UCSD-AML1 (cell line): ENCODE measurements around the gene MEGF11.

ENCODE experiments used
- DNase-seq: peaks from one replicate; lab custom pipeline; 2025; ENCODE audit not compliant: unreplicated experiment; lab: John Stamatoyannopoulos, UW

The MEGF11 gene

DNA sequence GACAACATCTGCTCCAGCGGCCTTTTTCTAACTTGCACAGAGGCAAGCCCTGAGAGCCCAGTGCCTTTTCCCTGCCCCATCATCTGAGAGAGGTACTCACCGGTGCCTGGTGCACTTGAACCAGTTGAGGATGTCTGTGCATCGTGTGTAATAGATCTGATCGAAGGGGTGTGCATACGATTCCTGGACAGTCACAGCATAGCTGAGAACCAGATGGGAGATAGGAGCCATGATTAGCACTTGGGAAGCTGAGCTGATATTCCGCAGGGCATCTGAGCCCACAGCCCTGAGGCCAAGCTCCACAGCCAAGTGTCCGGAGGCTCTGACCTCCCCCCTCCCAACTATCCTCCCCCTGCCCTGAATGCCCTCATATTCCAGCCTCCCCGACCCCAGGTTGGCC, 129.8 kb downstream of the MEGF11 start:
- no peak for DNase-seq

DNA sequence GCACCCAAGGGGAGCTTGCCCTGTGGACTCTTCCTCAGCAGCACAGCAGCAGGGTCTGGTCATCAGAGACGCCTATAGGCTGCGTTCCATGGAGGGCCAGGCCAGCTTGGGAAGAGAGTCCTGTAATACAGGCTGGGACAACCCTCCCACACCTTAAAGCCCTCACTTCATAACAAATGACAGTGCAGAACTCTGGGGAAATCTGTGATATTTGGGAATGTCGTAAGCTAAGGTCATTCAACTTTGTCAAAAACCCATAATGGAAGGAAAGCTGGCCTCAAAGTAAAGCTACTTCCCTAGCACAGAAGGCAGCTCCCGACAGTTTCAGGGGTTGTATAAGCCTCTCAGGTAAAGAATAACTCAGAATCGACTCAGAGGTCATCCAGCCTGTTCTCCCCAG, 133.1 kb downstream of the MEGF11 start:
- DNase-seq: no peak

DNA sequence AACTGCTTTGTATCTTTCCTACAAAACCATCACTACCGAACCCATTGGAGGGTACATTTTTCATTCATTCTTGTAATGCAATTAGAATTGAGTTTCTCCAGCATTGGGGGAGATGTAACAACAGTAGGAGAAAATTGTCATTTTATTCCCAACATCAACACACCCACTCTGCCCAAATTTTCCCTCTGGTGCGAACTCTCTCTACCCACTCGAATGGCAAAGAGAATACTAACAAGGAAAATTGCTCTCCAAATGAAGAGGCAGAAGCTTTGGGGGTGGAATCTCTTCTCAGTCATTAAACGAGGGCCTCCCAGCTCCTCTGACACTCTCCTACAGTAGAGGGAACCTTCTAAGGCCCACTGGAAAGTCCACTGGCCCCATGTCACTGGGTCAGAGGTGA, 135.7 kb downstream of the MEGF11 start:
- DNase-seq: no peak

DNA sequence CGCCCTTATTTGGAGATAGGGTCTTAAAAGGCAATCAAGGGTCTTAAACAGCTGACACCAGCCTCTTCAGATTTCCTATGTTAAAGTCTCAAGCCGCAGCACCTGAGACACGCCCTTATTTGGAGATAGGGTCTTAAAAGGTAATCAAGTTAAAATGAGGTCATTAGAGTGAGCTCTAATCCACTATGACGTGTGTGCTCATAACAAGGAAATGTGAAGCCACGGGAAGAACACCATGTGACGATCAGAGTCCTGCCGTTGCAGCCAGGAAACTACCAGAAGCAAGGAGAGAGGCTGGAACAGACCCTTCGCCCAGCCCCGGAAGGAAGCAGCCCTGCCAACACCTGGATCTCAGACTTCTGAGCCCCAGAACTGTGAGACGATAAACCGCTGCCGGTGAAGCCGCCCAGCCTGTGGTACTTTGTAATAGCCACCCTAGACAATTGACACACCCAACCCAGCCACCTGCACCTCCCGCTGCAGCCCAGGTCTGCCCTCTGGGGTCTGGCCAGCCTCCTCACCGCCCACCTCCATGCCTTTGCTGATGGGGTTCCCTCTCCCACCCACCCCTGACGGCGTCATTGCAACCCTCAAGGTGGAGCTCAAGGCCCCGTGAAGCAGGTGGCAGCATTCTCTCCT, 137.9 kb downstream of the MEGF11 start:
- peak; percentile 19 for DNase-seq

DNA sequence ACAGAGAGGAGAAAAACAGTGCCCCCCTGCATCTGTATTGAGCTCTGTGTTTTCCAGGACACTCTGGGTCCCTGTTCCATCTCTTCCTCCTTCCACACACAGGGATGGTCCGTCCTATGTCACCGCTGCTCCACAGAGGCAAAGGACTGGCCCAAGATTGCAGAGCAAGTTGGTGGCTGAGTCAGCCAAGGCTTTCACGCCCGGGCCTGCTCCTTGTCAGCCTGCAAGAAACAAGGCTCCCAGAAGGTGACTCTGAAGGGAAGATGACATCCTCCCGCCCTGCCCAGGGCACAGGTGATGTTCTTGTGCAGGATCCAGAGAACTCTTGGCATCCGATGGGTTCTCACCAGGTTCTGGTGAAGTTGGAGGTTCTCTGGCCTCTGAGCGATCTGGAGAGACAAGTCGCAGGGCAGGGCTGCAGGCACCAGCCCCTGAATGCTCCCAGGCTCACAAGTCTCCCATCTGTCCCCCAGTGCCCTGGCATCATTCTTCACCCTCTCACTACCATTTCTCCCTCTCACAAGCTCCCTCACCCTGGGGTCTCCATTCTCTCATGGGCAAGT, 138.6 kb downstream of the MEGF11 start:
- no peak for DNase-seq

DNA sequence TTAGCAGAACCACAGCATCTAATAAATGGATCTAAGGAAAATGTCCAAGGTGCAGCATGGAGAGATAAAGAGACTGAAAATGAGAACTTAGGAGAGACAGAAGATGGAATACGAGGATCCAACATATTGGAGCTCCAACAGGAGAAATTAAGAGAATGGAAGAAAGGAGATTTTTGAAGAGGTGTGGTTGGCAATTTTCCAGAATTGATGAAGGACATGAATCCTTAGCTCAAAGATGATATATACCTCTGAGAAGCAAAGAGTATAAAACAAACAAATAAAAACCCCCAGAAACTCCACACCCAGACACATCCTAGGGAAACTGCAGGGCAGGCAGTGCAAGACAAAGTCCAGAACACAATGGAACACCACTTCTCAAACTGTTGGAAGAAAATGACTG, 141.2 kb downstream of the MEGF11 start:
- DNase-seq: no peak

DNA sequence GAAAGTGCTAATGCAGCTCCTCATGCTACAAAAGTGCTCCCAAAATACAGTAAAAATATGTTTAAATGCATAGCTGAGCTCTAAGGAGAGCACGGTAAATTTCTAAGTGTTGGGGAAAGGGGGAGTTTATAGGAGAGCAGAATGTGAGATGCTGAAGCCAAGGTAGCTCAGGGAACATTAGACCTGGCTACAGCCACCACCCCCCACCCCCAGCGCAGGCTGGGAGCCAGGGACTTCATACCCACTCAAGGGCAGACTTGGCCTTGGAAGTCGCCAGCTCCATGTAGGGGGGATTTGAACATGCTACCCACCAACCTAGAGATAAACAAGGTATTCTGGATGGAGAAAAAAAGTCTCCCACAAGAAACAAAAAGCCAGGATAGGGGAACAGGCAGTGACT, 142.2 kb downstream of the MEGF11 start:
- DNase-seq: no peak

DNA sequence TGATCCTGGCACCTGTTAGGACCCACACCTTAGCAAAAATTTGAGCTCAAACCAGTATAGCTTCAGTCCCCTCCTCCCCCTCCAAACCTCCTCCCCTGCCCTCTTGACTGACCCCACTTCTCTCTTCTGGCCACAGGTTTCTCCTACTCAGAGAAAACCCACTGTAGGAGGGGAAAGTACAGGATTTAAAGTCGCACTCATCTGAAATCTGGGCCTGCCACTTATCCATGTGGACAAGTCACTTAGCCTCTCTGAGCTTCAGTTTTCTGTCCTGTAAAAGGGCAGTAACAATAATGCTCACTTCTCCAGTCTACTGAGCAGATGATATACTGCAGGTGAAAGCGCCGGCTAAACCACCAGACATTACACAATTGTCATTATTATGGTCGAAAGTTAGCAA, 142.7 kb downstream of the MEGF11 start:
- DNase-seq: no peak

DNA sequence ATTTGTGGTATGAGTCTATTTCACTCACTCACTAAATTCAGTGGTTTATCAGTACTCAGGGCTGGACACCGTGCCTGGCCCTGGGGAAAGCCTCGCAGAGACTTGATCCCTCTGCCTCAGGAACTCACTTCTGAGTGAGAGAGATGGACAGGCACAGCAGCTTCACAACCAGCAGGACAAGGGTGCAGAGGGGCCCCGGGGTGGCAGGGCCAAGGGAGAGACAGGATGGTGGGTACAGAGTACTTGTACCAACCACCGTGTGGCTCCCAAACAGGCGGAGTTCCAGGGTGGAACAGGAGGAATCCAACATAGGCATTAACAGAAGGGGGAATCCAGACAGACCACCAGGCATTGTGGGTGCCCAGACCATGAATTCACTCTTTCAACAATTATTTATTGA, 143.7 kb downstream of the MEGF11 start:
- DNase-seq: no peak

DNA sequence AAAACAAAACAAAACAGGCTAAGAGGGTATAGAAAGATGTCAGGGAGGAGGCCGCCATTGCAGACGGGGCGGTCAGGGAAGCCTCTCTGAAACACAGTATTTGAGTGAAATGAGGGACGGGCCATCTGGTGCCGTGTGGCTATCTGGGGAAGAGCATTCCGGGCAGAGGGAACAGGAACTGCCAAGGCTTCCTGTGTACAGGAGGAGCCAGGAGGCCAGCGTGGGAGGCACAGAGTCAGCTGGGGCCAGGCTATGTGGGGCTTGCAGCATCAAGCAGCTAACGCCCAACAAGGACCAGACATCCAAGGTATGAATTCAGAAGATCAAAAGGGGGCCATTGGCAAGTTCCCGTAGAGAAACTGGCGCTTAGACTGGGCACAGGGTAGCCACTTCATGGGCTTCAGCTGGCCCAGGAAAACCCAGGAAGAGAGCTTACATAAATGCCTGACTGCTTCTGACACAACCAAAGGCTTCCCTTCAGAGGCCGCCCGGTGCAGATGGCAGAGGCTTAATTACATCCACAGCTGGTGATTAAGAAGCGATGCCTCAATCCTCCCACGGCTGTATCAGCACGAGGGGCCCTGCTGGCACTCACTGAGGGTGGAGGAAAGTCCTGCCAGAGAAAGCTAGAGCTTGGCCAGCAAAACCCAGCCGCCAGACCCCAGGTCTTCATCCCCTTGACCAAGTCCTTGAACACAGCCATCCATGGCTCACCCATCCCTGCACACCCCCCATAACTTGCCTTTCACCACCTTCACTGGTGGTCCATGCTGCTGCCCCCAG, 144.9 kb downstream of the MEGF11 start:
- DNase-seq: peak; percentile 23

DNA sequence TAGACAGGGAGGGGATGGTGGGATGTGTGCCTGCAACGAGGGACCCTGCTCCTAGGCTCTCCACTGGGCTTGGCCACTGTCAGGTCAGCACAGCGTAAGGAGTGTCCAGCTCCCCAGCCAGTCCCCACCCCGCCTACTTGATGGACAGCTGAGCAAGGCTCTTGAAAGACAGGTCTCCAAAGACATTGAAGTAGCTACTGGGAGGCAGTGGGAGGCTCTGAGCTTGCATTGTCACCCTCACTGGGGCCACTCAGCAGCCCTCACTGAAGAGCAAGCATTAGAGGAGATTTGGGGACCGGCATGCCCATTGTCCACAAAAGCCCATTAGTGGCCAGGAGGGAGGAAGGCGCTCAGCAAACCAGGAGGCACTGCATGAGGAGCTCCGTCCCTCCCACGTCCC, 146.5 kb downstream of the MEGF11 start:
- DNase-seq: no peak

DNA sequence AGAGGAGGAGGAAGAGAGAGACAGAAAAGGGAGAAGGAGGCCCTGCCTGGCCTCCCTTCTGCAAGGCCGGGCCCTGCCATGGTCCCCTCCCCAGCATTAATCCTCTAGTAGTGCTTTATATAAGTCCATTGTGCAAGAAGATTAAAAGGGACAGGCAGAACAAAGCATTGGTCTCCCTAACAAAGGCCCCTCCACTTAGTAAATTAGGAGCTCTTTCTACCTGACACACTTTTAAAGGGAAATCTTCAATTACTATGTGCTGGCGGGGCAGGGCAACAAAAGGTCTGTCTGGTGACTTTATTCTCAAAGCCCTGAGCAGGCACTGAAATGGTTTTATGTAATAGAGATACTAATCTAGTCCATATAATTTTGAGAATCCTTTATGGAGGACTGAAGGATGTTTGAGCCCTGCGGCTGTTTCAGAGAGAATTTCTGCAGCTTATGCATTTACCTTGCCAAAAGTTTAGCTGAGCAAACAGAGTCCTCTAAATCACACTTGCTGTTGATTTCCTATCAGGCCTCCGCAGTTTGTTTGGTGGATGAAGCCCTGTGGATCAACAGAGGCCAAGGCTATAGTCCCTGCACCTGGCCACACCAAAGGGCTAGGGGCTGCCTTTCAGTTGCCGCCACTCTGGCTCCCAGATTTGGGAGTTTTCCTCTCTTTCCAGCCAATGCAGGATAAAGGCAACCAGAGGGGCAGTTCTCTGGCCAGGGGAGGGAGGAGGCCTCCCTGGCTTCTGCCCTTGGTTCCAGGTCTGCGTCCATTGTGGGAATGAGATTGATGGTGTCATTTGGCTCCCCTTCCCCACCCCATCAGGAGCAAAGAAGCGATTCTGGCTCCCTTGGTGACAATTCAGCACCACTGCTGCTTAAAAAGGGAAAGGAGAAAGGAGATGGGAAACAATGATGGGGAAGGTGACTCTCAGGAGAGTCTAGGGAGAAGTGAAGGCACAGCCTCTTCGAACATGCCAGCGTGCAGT, 148.0 kb downstream of the MEGF11 start:
- no peak for DNase-seq

DNA sequence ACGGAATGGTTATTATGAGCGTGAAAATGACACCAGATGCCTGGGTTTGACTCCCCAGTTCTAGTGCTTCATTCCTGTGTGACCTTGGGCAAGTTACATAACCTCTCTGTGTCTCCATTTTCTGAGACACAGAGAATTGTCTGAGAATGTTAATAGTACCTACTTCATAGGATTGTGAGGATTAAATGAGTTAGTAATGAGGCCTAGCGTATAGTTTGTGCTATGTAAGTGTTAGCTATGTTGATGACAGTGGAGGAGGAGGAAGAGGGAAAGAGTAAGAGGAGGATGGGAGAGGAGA, 150.3 kb downstream of the MEGF11 start:
- DNase-seq: no peak

DNA sequence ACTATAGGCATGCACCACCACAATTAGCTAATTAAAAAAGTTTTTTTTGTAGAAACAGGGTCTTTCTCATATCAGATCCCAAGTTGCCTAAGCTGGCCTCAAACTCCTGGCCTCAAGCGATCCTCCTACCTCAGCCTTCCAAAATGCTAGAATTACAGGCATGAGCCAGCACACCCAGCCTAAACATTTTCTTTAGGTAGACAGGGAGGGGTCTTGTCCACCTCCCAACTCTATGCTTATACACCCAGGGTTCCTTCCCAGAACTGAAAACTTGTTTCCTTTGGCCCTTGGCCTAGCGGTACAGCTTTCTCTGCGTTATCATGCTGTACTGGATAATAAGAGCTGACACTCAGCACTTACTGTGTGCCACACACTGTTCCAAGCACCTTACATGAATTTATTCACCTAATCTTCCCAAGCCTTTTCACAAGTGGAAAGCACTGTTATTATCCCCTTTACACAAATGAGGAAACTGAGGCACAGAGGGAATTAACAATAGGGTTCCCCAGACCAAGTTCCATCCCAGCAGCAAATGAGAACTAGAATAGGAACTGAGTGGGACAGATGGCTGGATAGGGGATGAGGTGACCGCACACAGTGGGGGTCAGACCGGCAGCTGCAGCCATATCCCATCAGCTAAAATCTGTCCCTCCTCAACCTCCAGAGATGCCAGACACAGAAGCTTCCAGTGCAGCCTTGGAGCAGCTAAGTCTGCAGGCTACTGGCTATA, 150.8 kb downstream of the MEGF11 start:
- DNase-seq: no peak

DNA sequence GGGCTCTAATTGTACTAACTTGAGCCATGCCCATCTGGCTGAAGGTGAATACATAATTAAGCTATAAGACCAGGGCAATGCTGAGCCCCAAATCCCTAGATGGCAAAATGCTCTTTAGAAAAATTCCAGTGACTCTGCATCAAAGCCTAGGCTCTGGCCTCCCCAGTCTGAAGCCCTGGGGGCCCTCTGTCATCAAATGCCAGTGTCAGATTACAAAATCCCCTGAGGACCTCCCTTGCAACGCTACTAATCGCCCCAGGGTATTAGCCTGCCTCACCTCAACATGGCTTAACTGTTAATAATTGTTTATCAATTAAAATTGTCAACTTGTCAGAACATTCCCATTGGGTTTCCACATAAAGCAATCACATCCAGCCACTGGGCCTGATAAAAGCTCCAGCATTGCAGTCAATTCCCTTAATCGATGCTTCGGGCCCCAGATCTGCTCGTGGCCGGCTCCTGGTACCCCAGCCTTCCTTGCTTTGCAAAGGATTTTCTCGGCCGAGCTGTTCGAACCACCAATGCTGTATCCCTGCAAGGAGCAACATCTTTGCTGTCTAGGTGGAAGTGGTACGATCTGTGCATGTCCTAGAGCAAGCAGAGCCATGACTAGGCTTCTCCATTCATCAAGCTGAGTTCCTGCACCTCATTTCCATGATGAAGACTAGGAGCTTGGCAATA, 151.7 kb downstream of the MEGF11 start:
- no peak for DNase-seq

DNA sequence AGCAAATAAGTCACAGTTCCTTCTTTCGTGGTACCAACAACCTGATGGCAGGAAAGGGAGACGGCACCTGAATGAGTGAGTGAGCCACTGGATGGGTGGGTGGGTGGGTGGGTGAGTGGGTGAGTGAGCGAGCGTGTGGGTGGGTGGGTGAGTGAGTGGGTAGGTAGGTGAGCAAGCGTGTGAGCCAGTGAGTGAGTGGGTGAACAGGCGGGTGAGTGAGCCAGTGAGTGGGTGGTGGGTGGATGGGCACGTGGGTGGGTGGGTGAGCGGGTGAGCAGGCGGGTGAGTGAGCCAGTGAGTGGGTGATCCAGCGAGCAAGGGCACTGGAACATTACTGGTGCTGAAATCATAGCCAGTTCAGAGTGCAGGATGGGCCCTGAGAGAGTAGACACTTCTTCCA, 152.8 kb downstream of the MEGF11 start:
- no peak for DNase-seq

DNA sequence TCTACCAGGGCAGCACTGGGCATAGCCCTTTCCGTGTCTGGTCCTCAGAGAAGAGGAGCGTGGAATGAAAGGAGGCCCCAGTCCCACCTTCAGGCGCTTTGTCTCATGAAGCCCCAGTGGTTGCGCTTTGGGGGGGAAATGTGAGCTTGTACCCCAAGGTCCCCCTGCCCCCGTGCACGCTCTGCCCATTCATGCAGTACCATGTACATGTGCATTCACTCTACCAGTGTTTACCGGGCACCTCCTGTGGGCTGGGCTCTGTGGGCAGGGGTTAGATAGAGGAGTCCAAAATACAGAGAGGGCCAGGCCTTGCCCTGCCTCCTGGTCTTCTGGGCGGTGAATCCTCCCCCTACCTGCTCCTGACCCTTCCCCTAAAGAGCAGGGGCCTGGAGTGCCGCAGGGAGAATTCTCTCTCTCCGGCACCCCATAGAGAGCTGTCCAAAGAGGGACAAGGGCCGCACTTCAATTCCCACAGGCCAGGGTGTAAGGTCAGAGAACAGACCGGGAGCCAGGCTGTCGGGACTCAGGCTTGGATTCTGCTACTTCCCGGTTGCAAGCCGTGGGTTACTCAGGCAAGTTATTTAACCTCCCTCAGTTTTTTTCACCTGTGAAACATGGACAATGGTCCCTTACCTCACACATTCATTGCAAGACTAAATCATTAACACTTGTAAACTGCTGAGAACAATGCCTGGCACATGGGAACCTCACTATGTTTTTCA, 153.4 kb downstream of the MEGF11 start:
- DNase-seq: no peak

DNA sequence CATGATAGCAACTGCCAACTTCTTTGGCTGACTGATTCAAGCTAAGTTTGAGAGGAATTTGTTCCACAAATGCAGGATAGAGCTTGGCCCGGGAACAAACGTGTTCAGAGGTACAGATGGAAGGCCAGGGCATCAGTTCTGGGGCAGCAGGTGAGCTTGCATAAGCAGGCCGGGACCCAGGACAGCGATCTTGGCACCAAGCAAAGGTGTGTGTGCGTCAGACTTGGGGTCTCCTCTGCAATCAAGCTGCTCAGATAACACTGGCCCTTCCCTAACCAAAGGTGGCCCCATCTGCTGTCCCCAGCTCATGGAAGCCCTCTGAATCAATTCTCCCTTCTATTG, 155.6 kb downstream of the MEGF11 start:
- DNase-seq: no peak

DNA sequence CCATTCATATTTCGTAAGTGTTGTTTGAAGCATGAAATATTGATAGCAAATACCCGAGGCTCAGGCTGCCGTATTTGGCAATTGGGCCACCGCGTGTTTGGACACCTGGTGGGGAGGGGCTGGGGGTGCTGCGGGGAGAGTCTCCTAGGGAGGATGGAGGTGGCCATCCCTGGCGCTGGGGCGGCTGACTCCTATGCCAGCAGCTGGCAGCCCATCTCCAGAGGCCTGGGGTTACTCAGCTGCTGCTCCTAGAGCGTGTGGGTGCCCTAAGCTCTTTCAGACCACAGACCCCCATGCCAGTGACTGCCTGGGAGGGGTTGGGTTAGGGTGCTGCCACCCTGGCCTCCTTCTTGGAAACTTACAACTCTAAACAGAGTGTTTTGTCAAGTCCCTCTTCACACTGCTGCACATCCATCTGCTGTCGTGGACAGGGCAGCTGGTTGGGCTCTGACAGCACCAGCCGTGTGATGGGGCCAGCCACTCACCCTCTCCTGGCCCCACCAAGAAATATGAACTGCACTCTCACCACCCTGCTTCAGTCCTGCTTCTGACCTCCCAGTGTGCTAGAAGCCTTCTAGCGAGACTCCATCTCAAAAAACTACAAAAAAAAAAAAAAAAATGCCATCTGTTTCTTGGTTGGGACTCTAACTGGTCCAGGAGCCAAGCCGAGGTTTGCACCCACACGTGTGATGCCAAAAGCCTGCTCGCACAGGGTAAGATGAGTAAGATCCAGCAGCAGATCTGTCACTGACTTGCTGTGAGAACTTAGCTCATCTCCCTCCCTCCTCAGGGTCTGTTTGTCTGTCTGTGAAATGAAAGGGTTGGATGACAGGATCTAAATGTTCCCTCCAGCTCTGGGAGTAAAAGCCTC, 156.2 kb downstream of the MEGF11 start:
- DNase-seq: no peak
